ENCODE measurements around the gene PTPN4.
"Not testable (repeated sequence)": the region's sequence is repeated elsewhere in the genome, so short reads cannot be mapped to it uniquely, and the experiment has no call there.

The PTPN4 gene

DNA sequence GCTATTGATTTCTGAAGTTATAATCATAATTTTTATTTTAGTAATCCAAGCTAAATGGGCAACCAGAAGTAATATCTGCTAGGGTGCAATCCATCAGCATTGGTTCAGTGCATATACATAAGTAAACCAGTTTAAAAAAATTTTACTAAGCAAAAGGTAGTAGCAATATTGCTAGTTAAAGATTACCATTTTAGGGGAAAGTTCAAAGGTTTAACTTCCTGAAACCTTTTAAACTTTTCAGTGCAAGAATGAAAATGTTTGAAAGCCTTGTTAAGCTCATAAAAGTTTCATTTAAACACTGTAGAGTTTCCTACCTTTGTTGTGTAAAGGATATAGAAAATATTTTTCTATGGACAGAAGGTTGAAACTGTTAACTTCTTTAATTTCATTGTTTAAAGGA, 222.2 kb downstream of the PTPN4 start:
- DNase-seq (ENCODE audit: low spot score): no peak
- in situ Hi-C loops (cut with MboI; ENCODE audit: low pct_unique_long_range_greater_than_20kb, low sequenced_read_pairs, unreplicated experiment): no loop called here
- TF ChIP-seq, protein P1, sequence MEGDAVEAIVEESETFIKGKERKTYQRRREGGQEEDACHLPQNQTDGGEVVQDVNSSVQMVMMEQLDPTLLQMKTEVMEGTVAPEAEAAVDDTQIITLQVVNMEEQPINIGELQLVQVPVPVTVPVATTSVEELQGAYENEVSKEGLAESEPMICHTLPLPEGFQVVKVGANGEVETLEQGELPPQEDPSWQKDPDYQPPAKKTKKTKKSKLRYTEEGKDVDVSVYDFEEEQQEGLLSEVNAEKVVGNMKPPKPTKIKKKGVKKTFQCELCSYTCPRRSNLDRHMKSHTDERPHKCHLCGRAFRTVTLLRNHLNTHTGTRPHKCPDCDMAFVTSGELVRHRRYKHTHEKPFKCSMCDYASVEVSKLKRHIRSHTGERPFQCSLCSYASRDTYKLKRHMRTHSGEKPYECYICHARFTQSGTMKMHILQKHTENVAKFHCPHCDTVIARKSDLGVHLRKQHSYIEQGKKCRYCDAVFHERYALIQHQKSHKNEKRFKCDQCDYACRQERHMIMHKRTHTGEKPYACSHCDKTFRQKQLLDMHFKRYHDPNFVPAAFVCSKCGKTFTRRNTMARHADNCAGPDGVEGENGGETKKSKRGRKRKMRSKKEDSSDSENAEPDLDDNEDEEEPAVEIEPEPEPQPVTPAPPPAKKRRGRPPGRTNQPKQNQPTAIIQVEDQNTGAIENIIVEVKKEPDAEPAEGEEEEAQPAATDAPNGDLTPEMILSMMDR (IDR thresholded peaks at IDR 0.05; ENCODE audit: extremely low read depth, insufficient read depth, missing control alignments): no peak

DNA sequence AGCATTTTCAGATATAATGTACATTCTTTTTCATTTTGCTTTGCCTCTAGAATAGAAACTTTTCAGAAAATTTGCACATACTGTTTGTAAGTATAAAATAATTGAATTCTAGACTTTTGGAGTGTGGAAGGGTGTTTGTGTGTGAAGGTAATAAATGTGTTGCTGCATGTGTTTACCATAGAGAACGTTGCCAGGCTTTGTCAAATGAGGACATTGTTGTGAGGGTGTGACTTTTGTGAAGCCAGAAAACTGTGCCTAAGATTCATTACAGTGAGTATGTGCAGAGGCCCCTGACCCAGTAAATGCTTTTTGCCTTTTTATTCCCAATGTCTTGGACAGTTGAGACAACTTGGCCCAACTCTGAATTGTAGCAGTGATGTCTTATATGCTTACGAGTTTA, 222.8 kb downstream of the PTPN4 start:
- DNase-seq (ENCODE audit: low spot score): no peak
- TF ChIP-seq, protein P1 (IDR thresholded peaks at IDR 0.05; ENCODE audit: extremely low read depth, insufficient read depth, missing control alignments): no peak
- in situ Hi-C loops (cut with MboI; ENCODE audit: low pct_unique_long_range_greater_than_20kb, low sequenced_read_pairs, unreplicated experiment): no loop called here

DNA sequence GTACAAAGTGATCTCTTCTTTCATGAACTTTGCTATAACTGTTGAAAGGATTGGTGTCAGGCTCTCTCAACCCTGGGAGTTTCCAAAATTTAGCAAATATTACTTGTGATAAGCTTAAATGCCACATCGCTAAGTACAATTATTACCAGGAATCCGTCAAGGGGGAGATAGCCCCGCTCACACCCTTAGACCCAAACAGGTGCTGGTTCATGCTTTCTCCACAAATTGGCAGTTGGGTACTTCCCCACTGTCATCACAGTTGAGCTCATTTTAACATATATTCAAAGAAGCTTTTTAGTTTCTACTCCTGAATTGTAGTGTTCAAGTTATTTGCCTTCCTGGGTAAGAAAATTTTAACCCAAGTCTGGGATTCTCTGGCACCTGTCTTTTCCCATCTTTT, 223.4 kb downstream of the PTPN4 start:
- TF ChIP-seq, protein P1 (IDR thresholded peaks at IDR 0.05; ENCODE audit: extremely low read depth, insufficient read depth, missing control alignments): no peak
- DNase-seq (ENCODE audit: low spot score): no peak
- in situ Hi-C loops (cut with MboI; ENCODE audit: low pct_unique_long_range_greater_than_20kb, low sequenced_read_pairs, unreplicated experiment): no loop called here

DNA sequence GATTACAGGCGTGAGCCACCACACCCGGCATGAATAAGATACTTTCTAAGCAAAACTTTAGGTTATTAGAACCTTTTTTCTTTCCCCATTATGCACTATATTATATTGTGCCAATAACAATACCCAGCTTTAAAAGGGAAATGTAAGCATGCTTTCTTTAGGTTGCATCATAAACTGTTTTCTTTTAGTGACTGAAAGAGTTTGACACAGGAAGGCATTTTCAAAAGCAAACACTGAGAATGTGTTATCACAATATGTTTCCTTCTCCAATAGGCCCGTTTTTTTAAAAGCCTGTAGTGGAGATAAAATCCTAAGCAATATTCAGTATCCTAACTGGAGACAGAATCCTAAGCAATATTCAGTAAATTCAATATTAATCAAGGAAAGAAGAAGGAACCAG, 236.4 kb downstream of the PTPN4 start:
- in situ Hi-C loops (cut with MboI; ENCODE audit: low pct_unique_long_range_greater_than_20kb, low sequenced_read_pairs, unreplicated experiment): no loop called here
- DNase-seq (ENCODE audit: low spot score): no peak
- TF ChIP-seq, protein P1 (IDR thresholded peaks at IDR 0.05; ENCODE audit: extremely low read depth, insufficient read depth, missing control alignments): no peak

DNA sequence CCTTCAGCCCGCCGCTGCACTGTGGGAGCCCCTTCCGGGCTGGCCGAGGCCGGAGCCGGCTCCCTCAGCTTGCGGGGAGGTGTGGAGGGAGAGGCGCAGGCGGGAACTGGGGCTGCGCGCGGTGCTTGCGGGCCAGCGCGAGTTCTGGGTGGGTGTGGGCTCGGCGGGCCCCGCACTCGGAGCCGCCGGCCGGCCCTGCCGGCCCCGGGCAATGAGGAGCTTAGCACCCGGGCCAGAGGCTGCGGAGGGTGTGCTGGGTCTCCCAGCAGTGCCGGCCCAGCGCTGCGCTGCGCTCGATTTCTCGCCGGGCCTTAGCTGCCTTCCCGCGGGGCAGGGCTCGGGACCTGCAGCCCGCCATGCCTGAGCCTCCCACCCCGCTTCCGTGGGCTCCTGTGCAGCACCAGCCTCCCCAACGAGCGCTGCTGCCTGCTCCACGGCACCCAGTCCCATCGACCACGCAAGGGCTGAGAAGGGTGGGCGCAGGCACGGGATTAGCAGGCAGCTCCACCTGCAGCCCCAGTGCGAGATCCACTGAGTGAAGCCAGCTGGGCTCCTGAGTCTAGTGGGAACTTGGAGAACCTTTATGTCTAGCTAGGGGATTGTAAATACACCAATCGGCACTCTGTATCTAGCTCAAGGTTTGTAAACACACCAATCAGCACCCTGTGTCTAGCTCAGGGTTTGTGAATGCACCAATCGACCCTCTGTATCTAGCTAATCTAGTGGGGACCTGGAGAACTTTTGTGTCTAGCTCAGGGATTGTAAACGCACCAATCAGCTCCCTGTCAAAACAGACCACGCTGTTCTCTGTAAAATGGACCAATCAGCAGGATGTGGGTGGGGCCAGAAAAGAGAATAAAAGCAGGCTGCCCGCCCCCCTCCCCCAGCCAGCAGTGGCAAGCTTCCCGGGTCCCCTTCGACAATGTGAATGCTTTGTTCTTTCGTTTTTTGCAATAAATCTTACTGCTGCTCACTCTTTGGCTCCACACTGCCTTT, 237.5 kb downstream of the PTPN4 start:
- DNase-seq (ENCODE audit: low spot score); in situ Hi-C loops (cut with MboI; ENCODE audit: low pct_unique_long_range_greater_than_20kb, low sequenced_read_pairs, unreplicated experiment): not testable (repeated sequence)

DNA sequence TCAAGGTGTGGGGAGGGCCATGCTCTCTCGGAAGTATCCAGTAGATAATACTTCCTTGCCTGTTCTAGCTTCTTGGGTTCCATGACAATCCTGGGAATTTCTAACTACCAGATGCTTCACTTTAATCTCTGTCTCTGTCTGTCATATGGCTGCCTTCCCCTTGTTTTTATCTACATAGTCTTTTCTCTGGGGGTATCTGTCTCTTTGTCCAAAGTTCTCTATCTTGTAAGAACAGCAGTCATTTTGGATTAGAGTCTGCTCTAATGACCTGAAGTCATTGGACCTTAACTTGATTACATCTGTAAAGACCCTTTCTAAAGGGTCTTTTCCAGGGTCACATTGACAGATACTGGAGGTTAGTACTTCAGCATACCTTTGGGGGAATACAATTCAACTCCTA, 241.7 kb downstream of the PTPN4 start:
- in situ Hi-C loops (cut with MboI; ENCODE audit: low pct_unique_long_range_greater_than_20kb, low sequenced_read_pairs, unreplicated experiment): no loop called here
- TF ChIP-seq, protein P1 (IDR thresholded peaks at IDR 0.05; ENCODE audit: extremely low read depth, insufficient read depth, missing control alignments): no peak
- DNase-seq (ENCODE audit: low spot score): no peak

DNA sequence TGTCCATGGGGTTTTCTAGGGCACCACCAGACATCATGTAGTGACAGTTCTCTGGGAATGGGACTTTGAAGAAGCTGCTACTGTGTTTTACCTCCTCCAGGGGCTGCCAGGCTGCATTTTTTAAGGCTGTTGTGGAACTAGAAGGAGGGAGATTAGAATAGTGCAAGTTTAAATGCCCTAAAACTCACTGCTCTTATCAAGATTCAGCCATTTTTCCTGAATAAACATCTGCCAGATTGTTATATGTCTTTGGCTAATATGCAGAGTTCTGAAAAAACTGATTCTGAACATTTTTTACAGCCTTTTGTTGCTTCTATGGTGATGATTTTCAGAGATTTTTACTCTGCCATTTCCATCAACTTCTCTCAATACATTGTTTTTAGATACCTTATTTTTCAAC, 244.5 kb downstream of the PTPN4 start:
- TF ChIP-seq, protein P1 (IDR thresholded peaks at IDR 0.05; ENCODE audit: extremely low read depth, insufficient read depth, missing control alignments): no peak
- in situ Hi-C loops (cut with MboI; ENCODE audit: low pct_unique_long_range_greater_than_20kb, low sequenced_read_pairs, unreplicated experiment): no loop called here
- no peak for DNase-seq (ENCODE audit: low spot score)

Data from GM13977 (cell line).